ENCODE results near the gene TRIM38.

DNA sequence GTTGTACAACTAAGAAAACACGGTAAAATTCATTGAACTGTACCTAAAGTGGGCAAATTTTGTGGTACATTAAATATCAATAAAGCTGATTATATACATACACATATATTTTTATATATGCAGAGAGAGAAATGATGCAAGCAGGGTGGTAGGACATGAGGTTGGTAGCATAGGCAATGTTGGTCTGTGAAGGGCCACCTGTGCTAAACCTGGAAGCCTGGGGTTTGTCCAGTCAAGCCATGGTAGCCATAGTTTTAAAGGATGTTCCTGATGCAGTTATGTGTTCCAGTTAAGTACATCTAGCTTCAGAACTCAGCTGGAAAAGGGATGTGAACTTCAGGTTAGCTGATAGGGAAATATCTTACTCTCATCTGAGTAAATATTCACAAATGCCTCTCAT lies 60.1 kb downstream of the TRIM38 start:
- TF ChIP-seq, protein P1, sequence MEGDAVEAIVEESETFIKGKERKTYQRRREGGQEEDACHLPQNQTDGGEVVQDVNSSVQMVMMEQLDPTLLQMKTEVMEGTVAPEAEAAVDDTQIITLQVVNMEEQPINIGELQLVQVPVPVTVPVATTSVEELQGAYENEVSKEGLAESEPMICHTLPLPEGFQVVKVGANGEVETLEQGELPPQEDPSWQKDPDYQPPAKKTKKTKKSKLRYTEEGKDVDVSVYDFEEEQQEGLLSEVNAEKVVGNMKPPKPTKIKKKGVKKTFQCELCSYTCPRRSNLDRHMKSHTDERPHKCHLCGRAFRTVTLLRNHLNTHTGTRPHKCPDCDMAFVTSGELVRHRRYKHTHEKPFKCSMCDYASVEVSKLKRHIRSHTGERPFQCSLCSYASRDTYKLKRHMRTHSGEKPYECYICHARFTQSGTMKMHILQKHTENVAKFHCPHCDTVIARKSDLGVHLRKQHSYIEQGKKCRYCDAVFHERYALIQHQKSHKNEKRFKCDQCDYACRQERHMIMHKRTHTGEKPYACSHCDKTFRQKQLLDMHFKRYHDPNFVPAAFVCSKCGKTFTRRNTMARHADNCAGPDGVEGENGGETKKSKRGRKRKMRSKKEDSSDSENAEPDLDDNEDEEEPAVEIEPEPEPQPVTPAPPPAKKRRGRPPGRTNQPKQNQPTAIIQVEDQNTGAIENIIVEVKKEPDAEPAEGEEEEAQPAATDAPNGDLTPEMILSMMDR (IDR thresholded peaks at IDR 0.05): no peak
- TF ChIP-seq, protein P2, sequence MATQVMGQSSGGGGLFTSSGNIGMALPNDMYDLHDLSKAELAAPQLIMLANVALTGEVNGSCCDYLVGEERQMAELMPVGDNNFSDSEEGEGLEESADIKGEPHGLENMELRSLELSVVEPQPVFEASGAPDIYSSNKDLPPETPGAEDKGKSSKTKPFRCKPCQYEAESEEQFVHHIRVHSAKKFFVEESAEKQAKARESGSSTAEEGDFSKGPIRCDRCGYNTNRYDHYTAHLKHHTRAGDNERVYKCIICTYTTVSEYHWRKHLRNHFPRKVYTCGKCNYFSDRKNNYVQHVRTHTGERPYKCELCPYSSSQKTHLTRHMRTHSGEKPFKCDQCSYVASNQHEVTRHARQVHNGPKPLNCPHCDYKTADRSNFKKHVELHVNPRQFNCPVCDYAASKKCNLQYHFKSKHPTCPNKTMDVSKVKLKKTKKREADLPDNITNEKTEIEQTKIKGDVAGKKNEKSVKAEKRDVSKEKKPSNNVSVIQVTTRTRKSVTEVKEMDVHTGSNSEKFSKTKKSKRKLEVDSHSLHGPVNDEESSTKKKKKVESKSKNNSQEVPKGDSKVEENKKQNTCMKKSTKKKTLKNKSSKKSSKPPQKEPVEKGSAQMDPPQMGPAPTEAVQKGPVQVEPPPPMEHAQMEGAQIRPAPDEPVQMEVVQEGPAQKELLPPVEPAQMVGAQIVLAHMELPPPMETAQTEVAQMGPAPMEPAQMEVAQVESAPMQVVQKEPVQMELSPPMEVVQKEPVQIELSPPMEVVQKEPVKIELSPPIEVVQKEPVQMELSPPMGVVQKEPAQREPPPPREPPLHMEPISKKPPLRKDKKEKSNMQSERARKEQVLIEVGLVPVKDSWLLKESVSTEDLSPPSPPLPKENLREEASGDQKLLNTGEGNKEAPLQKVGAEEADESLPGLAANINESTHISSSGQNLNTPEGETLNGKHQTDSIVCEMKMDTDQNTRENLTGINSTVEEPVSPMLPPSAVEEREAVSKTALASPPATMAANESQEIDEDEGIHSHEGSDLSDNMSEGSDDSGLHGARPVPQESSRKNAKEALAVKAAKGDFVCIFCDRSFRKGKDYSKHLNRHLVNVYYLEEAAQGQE (IDR thresholded peaks at IDR 0.05; ENCODE audit: insufficient read depth in 1 of 2, low read depth in 2 of 2, low read length in 1 of 2): no peak
- TF ChIP-seq SIN3A (IDR thresholded peaks at IDR 0.05; ENCODE audit: borderline replicate concordance, insufficient read depth, low read depth, low read length): no peak
- no peak for TF ChIP-seq TCF7L2 (IDR thresholded peaks at IDR 0.05; ENCODE audit: low read depth, low read length)
- no peak for TF ChIP-seq POLR2AphosphoS5 (IDR thresholded peaks at IDR 0.05; ENCODE audit: low read depth, low read length)

Measured in Panc1 (cell line).